AG04449 (cell line): ENCODE data around the gene MED13L.

ENCODE experiments used
- CTCF ChIA-PET: fragments of 350-600 bp; formaldehyde crosslinking; extraction: SDS; loops from one replicate; lab custom pipeline; 2021; ENCODE audit warnings: antibody characterized with exemption; lab: Yijun Ruan, JAX
- POLR2A ChIA-PET: fragments of 400-600, 350-600 bp; formaldehyde crosslinking; extraction: SDS; loops from one replicate; lab custom pipeline; 2020; ENCODE audit warnings: antibody characterized with exemption, inconsistent platforms; lab: Yijun Ruan, JAX
- DNase-seq: peaks from one replicate; pipeline ENCODE4 v3.0.0-alpha.2; 2010; ENCODE audit warnings: low read depth, low spot score
- H3K4me3 ChIP-seq: 2 replicates; pipeline ENCODE4 v1.5.1; 2011; ENCODE audit warnings: low read depth, mild to moderate bottlenecking, control low read depth, low read length
- CTCF ChIP-seq: IDR thresholded peaks from one replicate; pipeline ENCODE4 v1.5.1; 2011; ENCODE audit warnings: mild to moderate bottlenecking, moderate library complexity, low read length, control low read depth, inconsistent platforms; ENCODE audit not compliant: insufficient read depth; ENCODE audit errors: missing control alignments

Gene MED13L

GRCh38 chr12:115972241-115972640 lies 305.3 kb downstream of the MED13L start:
- ChIA-PET POLR2A (no interaction called here), CTCF (interaction anchor here (0.8 to 2.5 kb wide), 4 partner anchors 8 to 44 kb away, joined by 3 to 11 read pairs (median 4); no protein-coding TSS in a partner anchor)
- DNase-seq, result no peak
- no peak overlapping the region for H3K4me3 ChIP-seq
- no peak for TF ChIP-seq CTCF

- ChIA-PET CTCF (interaction anchor here (1.8 kb wide), 1 partner anchor 11 kb away, joined by 4 read pairs; no protein-coding TSS in a partner anchor), POLR2A (no interaction called here)
- no peak for TF ChIP-seq CTCF
- DNase-seq, result no peak
- H3K4me3 ChIP-seq, result no peak overlapping the region
Measured at GRCh38 chr12:115968211-115968610, 309.3 kb downstream of the MED13L start.

DNA sequence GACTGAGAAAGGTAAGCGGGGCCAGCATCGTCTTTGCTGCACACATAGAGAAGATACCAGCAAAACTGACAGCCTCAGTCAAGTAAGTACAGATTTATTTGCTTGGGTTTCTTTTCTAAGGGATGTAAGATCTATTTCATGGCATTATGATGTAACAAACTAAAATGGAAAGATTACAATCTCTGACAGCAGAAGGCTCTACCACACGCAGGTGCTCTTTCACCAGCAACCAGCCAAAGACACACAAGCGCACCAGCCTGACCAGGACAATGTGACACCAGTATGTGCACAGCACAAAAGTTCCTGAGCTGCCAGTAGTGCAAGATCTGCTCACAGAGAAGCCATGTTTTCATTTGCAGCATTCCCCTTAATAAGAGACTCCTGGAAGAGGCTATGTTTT lies 311.1 kb downstream of the MED13L start:
- CTCF ChIA-PET, result interaction anchor here (1.2 to 1.8 kb wide), 2 partner anchors 13 to 1341 kb away, joined by 3 to 4 read pairs; no protein-coding TSS in a partner anchor
- H3K4me3 ChIP-seq, result no peak overlapping the region
- no peak for TF ChIP-seq CTCF
- DNase-seq, result no peak
- POLR2A ChIA-PET, result no interaction called here

DNA sequence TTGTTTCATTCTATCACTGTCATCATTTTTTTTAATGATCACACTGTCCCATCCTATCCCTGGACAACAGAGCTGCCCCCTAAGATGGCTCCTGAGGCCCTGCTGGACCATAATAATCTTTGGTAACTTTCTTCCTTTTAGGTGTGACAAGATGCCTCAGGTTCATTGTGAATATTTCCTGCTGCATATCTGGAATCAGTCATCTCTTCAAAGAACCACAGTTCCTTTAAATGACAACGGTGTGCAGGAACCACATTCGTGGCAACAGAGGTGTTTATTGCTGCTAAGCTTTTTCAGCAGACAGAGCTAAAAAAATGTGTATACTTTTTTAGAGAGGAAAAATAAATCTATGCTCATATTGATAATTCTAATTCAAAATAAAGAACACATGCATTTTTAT lies 312.9 kb downstream of the MED13L start:
- ChIA-PET CTCF (interaction anchor here (0.8 to 0.9 kb wide), 2 partner anchors 8 to 10 kb away, joined by 3 to 4 read pairs; no protein-coding TSS in a partner anchor), POLR2A (no interaction called here)
- H3K4me3 ChIP-seq, result no peak overlapping the region
- DNase-seq, result no peak
- TF ChIP-seq CTCF, result no peak

GRCh38 chr12:115964214-115964613 lies 313.3 kb downstream of the MED13L start:
- no peak for TF ChIP-seq CTCF
- no peak overlapping the region for H3K4me3 ChIP-seq
- ChIA-PET POLR2A (no interaction called here), CTCF (interaction anchor here (0.8 to 0.9 kb wide), 2 partner anchors 9 to 10 kb away, joined by 3 to 4 read pairs; no protein-coding TSS in a partner anchor)
- DNase-seq, result no peak

- POLR2A ChIA-PET, result no interaction called here
- no peak for DNase-seq
- TF ChIP-seq CTCF, result no peak
- CTCF ChIA-PET, result no interaction called here
- no peak overlapping the region for H3K4me3 ChIP-seq
Measured at GRCh38 chr12:115962216-115962615, 315.3 kb downstream of the MED13L start.
